GM19023 (cell line): Measurements from ENCODE around the gene COX6A1.
"Not testable (repeated sequence)": the region's sequence is repeated elsewhere in the genome, so short reads cannot be mapped to it uniquely, and the experiment has no call there.

Experiments
- ATAC-seq: cut with Tn5 transposase; IDR thresholded peaks from one replicate; pipeline ENCODE4 v1.9.1; 2021; ENCODE audit warnings: mild to moderate bottlenecking, moderate library complexity; ENCODE audit not compliant: unreplicated experiment

The COX6A1 gene

GRCh38 chr12:120466560-120467315 lies 28.8 kb downstream of the COX6A1 start:
- no peak for ATAC-seq

GRCh38 chr12:120467439-120467838 lies 29.5 kb downstream of the COX6A1 start:
- no peak for ATAC-seq

- ATAC-seq = no peak
Observed at GRCh38 chr12:120468325-120468820, 30.5 kb downstream of the COX6A1 start.

- ATAC-seq = peak; percentile 32
Observed at GRCh38 chr12:120468821-120469449, 31.0 kb downstream of the COX6A1 start.

GRCh38 chr12:120469450-120470149 lies 31.7 kb downstream of the COX6A1 start, which contains the start of gene SRSF9:
Gene SRSF9, minus strand, starts transcription at chr12:120469748. Its CDS starts 139 bp downstream, at chr12:120469609.
- peak; percentile 84 for ATAC-seq

- ATAC-seq = no peak
Observed at GRCh38 chr12:120470150-120470784, 32.4 kb downstream of the COX6A1 start.

GRCh38 chr12:120472521-120472920 lies 34.6 kb downstream of the COX6A1 start:
- ATAC-seq = no peak

GRCh38 chr12:120473807-120474615 lies 36.1 kb downstream of the COX6A1 start:
- no peak for ATAC-seq

GRCh38 chr12:120474616-120474960 lies 36.7 kb downstream of the COX6A1 start:
- no peak for ATAC-seq

GRCh38 chr12:120475643-120476042 lies 37.7 kb downstream of the COX6A1 start:
- ATAC-seq = no peak

GRCh38 chr12:120479458-120479857 lies 41.5 kb downstream of the COX6A1 start:
- no peak for ATAC-seq

GRCh38 chr12:120480211-120480610 lies 42.3 kb downstream of the COX6A1 start:
- no peak for ATAC-seq

- no peak for ATAC-seq
Observed at GRCh38 chr12:120481022-120481767, 43.3 kb downstream of the COX6A1 start.

- ATAC-seq = no peak
Observed at GRCh38 chr12:120483621-120484020, 45.7 kb downstream of the COX6A1 start.

GRCh38 chr12:120485961-120486881 lies 48.3 kb downstream of the COX6A1 start:
- no peak for ATAC-seq

- not testable (repeated sequence) for ATAC-seq
Observed at GRCh38 chr12:120487552-120487951, 49.6 kb downstream of the COX6A1 start.

- ATAC-seq = no peak
Observed at GRCh38 chr12:120488057-120488640, 50.2 kb downstream of the COX6A1 start.

GRCh38 chr12:120489018-120489417 lies 51.1 kb downstream of the COX6A1 start:
- ATAC-seq = no peak
